Natural killer cell (primary cell): ENCODE results near the gene EBLN1. TPM values are rescaled to one million over a fixed set of nuclear protein-coding genes. Genes with fewer than 3 reads are reported as not detected.
A peak's percentile ranks its signal among the peaks of the same experiment; 100 is the strongest.

ENCODE experiments used
- ATAC-seq, 3 donors: fragments of 150-1000 bp in 2 of 3; fragments of 200-7000 bp in 1 of 3; cut with Tn5 transposase; 1 replicate in 1 of 3; 2 replicates in 2 of 3; pipeline ENCODE4 v1.10.0; 2021; ENCODE audit warnings: mild to moderate bottlenecking in 2 of 3, moderate library complexity in 2 of 3
- DNase-seq, 2 donors: peaks; one replicate each; pipeline versions ENCODE4 v3.0.0 to v3.0.0-alpha.2; 2013 to 2021; ENCODE audit warnings: mixed read lengths in 1 of 2
- H3K27ac ChIP-seq: one replicate; pipeline ENCODE4 v1.5.1; 2013; ENCODE audit warnings: mild to moderate bottlenecking, low read length
- H3K27me3 ChIP-seq: one replicate; pipeline ENCODE4 v1.6.1; 2013; ENCODE audit warnings: low read length; ENCODE audit not compliant: control insufficient read depth, insufficient read depth
- H3K36me3 ChIP-seq: one replicate; pipeline ENCODE4 v1.6.1; 2013; ENCODE audit warnings: low read length; ENCODE audit not compliant: control insufficient read depth, insufficient read depth
- H3K4me1 ChIP-seq: one replicate; pipeline ENCODE4 v1.6.1; 2013; ENCODE audit warnings: low read length; ENCODE audit not compliant: control insufficient read depth, insufficient read depth
- H3K4me3 ChIP-seq: one replicate; pipeline ENCODE4 v1.5.1; 2013; ENCODE audit warnings: low read length
- H3K9me3 ChIP-seq: one replicate; pipeline ENCODE4 v1.6.1; 2013; ENCODE audit warnings: low read length; ENCODE audit not compliant: control insufficient read depth, insufficient read depth
- H3K27ac Mint-ChIP-seq, 2 donors: one replicate each; pipeline ENCODE4 v1.8.0; 2022; ENCODE audit warnings: mild to moderate bottlenecking in 2 of 2, mixed read lengths in 2 of 2, moderate library complexity in 1 of 2
- H3K27me3 Mint-ChIP-seq, 2 donors: one replicate each; pipeline ENCODE4 v1.8.0; 2022; ENCODE audit warnings: low read depth in 2 of 2, mixed read lengths in 2 of 2
- H3K36me3 Mint-ChIP-seq: one replicate; pipeline ENCODE4 v1.8.0; 2022; ENCODE audit warnings: mixed read lengths
- H3K4me1 Mint-ChIP-seq, 2 donors: one replicate each; pipeline ENCODE4 v1.8.0; 2022; ENCODE audit warnings: mixed read lengths in 2 of 2
- H3K4me3 Mint-ChIP-seq: one replicate; pipeline ENCODE4 v1.8.0; 2022; ENCODE audit warnings: mild to moderate bottlenecking, moderate library complexity, mixed read lengths
- H3K9me3 Mint-ChIP-seq, 2 donors: one replicate each; pipeline ENCODE4 v1.8.0; 2022; ENCODE audit warnings: mixed read lengths in 2 of 2
- WGBS: methylation state at CpG from one replicate; pipeline ENCODE4 v1.1.7; 2013; ENCODE audit warnings: missing lambda C conversion rate; ENCODE audit not compliant: insufficient coverage; 5-methylcytosine and 5-hydroxymethylcytosine counted together
- intact Hi-C: fragments of 100-400 bp; cut with micrococcal nuclease; formaldehyde crosslinking; loops from one replicate; pipeline ENCODE4 v1.14.2; 2022
- total RNA-seq, 4 donors: library from RNA; stranded (reverse); fragments of 120-200 nt in 1 of 4; gene quantifications; one replicate each; pipeline versions ENCODE4 v1.2.3 to v1.2.4, GENCODE V29; 2013 to 2022
- TF ChIP-seq, protein P1 (sequence below): fragments of 200-600 bp; IDR thresholded peaks from one replicate; pipeline ENCODE4 v1.8.0; 2022; ENCODE audit warnings: antibody characterized with exemption

The EBLN1 gene
- total RNA-seq, 3 donors from 2014 or later (not counting 1 experiment from before 2014, with no cell fraction given): not detected

- ATAC-seq (peak in 1 of 3 donors; percentile 29), DNase-seq (no peak)
- Histone ChIP-seq H3K4me3 (no peak overlapping the region), H3K27me3 (no peaks in the 10 kb centered on the region), H3K9me3 (no peaks in the 10 kb centered on the region), H3K36me3 (no peaks in the 10 kb centered on the region), H3K27ac (no peak overlapping the region), H3K4me1 (peaks cover 4% of the 10 kb centered on the region)
- H3K9me3 Mint-ChIP-seq: no peaks in the 10 kb centered on the region
- intact Hi-C loops: no loop called here
- H3K27ac Mint-ChIP-seq: no peak overlapping the region
- no peaks in the 10 kb centered on the region for H3K36me3 Mint-ChIP-seq
- H3K27me3 Mint-ChIP-seq: peaks cover 9 to 15% of the 10 kb centered on the region in 2 donors
- TF ChIP-seq, protein P1, sequence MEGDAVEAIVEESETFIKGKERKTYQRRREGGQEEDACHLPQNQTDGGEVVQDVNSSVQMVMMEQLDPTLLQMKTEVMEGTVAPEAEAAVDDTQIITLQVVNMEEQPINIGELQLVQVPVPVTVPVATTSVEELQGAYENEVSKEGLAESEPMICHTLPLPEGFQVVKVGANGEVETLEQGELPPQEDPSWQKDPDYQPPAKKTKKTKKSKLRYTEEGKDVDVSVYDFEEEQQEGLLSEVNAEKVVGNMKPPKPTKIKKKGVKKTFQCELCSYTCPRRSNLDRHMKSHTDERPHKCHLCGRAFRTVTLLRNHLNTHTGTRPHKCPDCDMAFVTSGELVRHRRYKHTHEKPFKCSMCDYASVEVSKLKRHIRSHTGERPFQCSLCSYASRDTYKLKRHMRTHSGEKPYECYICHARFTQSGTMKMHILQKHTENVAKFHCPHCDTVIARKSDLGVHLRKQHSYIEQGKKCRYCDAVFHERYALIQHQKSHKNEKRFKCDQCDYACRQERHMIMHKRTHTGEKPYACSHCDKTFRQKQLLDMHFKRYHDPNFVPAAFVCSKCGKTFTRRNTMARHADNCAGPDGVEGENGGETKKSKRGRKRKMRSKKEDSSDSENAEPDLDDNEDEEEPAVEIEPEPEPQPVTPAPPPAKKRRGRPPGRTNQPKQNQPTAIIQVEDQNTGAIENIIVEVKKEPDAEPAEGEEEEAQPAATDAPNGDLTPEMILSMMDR: no peak
- peaks cover 6 to 7% of the 10 kb centered on the region in 2 donors for H3K4me1 Mint-ChIP-seq
- H3K4me3 Mint-ChIP-seq: no peak overlapping the region
- WGBS: 9% methylated on average over 2 of the region's 3 CpGs
These were observed 58.6 kb downstream of the EBLN1 start for GRCh38 chr10:22159180-22159579.

Other genes starting within 250 kb of the EBLN1 start
- gene DNAJC1, start 214.3 kb downstream of the EBLN1 start, total RNA-seq: 10 to 100 TPM; 38.4 to 63.7 (median 50.6) TPM
- gene COMMD3, start 98.4 kb upstream of the EBLN1 start, total RNA-seq: 10 to 100 TPM; 43.1 to 48.3 (median 44.2) TPM
- gene BMI1, start 103.1 kb upstream of the EBLN1 start, total RNA-seq: 10 to 100 TPM; 60.5 to 69.8 (median 66.4) TPM
- under 1 TPM in 2 of 3 donors, not detected in 1; 0.35 to 0.79 TPM for gene SPAG6, start 127.5 kb upstream of the EBLN1 start, total RNA-seq